Anterior cingulate cortex (tissue), 58 donors: ENCODE data around the gene FGF12.
A peak's percentile ranks its signal among the peaks of the same experiment; 100 is the strongest.
"Not testable (repeated sequence)": the region's sequence is repeated elsewhere in the genome, so short reads cannot be mapped to it uniquely, and the experiment has no call there.

Experiments
- DNase-seq, 58 donors: peaks; one replicate each; lab custom pipeline; 2025; lab: John Stamatoyannopoulos, UW

The FGF12 gene

DNA sequence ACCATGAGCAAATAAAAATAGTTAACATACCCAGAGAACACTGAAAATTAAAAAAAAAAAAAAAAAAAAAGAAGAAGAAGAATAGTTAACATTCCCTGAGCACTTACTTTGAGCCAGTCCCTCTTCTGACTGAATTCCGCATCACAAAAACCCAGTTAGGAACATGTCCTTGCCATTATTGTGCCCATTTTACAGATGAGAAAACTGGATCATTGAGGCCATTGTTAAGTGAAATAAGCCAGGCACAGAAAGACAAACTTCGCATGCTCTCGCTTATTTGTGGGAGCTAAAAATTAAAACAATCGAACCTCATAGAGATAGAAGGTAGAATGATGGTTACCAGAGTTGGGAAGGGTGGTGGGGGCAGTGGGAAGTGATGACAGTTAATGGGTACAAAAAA, 119.5 kb downstream of the FGF12 start:
- DNase-seq: no peak

DNA sequence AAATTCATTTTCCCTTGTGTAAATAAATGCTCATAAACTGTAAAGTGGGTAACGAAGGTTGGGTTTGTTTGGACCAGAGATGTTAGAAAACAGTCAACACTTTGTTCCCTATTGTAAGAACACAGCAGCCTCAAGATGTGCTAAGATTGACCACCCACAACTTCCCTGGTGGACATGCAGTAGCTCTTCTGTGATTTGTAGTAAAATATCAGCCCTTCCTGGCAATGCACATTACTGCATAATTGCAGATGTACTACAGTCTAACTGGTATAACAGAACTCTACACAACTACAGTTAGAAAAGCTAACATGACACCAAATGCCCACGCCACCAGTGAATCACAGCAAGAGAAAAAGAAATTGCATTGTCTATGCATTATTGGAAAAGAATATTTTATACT, 129.4 kb downstream of the FGF12 start:
- peak in 1 of 58 donors; percentile 1 for DNase-seq

DNA sequence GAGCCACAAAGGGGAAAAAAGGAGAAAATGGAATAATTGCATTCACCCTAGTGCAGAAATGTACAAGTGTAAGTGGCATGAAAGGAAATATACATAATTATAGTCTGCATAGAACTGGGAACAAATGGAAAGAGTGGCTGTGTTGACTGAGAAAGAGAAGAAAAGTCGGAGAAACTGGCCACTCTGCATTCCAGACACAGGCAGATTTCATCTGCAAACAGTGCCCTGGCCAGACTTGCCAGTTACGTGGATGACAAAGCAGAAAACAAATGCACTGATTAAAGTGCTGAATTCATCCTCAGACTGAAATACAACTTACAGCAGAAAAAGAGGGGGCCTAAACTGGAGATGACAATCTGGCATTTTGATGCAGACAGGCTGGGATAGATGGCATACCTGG, 129.8 kb downstream of the FGF12 start:
- DNase-seq: no peak

DNA sequence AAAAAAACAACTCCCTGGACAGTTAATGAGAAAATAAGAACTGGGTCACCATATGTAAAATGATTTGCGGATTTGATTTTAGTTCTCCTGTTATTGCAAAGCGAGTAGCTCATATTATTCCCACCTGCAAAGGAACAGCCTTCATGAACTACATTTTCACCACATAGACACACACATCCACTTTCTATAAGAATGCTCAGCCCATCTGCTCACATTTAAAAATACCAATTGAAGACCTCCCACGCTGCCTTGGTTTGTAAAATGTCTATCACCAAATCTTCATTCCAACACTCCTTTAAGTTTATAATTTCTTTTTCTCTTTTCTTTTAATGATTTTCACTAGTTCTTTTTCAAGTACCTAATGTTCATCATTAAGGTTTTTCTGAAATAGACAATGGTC, 148.6 kb downstream of the FGF12 start:
- peak in 1 of 58 donors; percentile 1 for DNase-seq

DNA sequence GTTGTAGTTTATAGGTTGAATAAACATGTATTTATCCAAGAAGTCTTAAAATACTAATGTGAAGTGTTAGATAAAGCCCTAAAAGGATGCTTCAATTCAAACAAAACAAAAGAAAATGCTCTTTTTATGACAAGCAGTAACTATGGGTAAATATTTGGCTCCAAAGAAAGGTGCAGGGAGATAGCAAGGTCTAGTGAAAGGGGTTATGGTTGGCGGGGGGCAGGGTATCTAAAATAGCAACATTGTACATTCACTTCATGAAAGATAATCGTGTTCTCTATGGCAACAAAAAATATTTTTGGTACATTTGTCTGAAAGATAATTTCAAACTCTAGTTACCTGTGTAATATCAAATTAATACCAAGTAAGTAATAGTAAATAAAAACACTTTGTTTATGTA, 149.5 kb downstream of the FGF12 start:
- DNase-seq: no peak

DNA sequence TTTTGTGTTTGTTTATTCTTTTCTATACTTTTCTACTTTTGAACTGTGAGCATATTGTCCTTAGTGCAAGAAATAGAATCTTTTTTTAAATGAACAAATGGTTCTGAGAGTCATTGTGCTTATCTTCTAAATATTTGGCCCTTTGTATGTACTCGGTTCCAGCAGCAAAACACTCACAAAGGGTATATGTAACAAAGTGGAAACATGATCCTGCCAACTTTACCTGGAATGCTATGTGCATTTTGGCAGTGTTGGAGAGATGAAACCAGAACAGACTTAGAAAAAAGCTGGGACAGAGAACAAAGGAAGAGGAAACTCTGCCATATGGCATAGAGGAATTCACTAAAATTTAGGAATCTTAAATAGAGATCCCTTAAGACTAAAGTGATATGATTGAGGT, 150.1 kb downstream of the FGF12 start:
- DNase-seq: no peak

DNA sequence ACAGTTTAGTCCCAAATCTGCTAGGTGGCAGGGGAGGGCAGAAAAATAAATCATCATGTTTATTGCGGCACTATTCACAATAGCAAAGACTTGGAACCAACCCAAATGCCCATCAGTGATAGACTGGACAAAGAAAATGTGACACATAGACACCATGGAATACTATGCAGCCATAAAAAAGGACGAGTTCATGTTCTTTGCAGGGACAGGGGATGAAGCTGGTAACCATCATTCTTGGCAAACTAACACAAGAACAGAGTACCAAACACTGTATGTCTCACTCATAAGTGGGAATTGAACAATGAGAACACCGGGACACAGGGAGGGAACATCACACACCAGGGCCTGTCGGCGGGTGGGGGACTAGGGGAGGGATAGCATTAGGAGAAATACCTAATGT, 150.6 kb downstream of the FGF12 start:
- not testable (repeated sequence) for DNase-seq

DNA sequence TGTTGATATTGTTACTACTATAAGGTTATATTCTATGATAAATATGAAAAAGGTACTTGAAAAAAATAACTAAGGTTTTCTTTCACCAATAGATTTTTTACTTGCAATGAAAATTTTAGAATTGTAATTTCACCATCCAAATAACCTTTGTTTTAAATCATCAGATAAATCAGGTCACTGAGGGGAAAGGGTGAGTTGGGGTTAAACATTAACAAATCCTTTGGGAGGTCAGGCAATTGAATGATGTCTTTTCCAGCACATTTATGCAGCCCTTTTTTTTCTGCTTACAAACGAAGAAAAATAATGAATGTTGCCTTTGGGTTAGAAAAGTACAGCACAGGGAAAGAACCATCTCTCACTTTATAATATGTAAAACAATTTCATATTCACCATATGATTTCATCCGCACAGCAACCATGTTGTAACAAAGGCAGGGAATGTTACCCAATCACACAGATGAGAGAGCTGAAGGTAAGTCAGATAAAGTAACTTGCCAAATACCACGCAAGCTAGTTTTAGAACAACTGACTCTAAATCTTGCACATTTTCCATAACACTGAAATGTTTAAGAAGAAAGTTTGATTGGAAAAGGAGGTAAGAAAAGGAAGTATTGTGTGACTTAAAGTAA, 151.3 kb downstream of the FGF12 start:
- DNase-seq: no peak

DNA sequence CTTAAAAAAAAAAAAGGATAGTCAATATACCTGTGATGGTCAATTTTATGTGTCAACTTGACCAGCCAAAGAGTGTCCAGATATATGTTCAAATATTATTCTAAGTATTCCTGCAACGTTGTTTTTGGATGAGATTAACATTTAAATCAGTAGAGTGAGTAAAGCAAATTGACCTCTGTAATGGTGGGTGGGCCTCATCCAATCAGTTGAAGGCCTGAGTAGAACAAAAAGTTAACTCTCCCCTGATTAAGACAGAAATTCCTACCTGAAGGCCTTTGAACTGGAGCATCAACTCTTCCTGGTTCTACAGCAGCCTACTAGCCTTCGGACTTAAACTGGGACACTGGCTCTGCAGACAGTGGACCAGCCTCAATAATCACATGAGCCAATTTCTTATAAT, 154.1 kb downstream of the FGF12 start:
- DNase-seq: no peak

DNA sequence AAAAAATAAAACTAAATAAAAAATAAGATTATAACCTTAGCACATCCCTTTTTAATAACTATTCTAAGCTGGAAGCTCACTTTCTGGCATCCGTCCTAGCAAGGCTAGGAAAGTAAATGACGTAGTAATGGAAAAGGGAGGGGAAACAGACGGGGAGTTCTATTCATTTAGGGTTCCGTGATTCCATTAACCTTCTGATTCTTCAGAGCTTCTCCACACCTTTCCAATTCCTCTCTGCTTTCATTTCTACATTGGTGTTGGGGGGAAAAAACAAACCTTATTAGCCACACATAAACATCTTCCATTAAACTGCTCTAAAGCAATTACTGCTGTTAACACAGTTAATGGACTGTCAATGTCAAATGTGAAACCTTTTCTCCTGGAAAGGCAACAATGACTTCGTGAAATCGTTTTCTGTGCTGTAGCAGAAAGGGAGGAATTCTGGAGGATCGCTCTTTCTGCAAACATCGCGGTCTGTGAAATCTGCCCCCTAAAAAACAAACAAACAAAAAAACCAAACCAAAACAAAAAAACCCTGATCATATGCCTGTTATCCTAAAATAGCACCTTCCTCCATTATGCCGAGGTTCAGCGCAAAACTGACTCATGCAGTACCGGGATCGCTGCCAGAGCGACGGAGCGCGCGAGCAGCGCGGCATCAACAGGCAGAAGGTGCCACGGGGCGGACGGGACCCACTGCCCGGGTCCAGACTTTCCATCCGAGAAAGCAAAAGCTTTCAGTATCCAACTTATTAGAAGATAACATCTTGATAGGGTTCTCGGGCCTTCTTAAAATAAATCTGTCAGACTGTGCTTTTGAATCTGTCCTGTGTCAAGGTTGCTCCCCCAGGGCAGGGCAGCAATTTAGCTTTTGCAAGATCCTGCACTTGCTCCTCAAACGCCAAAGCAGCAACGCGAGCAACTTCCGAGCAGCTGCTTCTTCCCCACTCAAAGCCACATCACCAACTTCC, 156.2 kb downstream of the FGF12 start:
- peak in 50 of 58 donors; percentile 1 to 75 (median 28) for DNase-seq

DNA sequence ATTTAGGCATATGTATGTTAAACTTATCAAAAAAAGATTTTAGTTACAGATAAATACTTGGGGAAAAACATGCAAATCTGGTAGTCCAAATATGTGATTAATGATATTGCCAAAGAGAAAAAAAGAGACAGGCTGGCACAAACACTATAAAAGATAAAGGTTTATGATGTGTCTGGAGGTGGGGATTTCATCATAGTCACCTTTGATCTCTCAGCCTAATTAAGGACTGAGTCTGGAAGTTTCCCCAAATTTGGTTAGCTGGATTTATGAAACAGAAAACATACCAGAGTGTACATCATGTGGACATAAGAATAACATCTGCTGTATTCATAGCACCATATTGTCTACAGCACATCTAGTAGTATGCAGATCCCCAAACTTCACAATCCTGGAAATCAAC, 157.0 kb downstream of the FGF12 start:
- no peak for DNase-seq

DNA sequence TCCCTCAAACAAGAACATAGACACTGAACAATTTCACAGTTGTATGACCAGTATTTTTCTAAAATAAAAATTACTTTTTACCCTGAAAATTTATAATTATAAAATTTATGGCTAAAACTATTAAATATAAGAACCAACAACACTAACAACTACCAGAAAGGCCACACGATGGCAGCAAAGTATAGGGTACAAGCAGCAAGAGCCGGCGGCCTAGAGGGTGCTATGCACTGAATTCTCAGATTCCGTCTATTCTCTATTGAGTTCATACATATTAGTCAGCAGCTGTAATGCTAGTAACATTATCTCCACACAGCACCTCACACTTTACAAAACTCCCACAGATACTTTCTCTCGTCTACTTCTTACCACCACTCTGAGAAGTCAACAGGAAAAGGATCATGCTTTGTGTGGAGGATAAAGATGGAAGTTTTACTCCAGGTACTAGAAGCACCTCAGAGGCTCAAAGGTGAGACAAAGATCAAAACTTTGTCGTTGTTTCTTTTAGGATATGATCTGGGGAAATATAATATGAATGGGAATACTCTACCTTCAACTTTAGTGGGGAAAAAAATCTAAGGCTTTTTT, 160.5 kb downstream of the FGF12 start:
- DNase-seq: peak in 55 of 58 donors; percentile 1 to 87 (median 51)

DNA sequence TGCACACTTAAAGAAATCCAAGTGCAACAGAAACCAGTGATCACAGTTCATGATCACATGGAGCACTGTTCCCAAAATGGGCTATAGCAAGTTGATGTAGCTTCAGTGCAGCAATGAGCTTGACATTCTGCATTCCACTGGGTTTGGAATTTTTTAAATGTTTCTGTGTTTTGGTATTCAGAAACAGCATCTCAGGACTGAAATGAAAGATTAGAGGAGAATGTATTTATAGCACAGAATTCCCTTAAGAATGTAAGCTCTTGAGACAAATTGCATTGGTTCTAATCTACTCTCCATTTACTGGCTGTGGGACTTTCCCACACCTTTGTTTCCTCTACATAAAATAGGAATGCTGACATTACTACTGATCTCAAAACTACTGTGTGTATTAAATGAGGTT, 162.7 kb downstream of the FGF12 start:
- DNase-seq: no peak

DNA sequence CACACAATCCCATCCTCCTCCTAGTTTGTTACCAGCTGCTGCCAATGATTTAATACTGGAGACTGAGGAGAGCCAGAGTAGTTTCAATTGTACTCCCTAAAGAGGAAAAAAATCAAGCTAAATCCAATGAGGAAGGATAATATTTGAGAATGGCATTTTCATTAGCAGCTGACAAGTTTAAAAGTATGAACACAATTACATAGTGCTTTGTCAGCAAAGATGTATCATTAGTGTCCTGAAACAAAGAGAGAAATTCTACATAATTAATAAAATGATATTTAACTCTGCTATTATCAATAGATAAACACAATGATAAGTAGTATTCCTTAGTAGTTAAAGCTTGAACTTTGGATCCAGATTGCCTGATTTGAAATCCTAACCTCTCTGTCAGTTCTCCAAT, 163.9 kb downstream of the FGF12 start:
- DNase-seq: no peak

DNA sequence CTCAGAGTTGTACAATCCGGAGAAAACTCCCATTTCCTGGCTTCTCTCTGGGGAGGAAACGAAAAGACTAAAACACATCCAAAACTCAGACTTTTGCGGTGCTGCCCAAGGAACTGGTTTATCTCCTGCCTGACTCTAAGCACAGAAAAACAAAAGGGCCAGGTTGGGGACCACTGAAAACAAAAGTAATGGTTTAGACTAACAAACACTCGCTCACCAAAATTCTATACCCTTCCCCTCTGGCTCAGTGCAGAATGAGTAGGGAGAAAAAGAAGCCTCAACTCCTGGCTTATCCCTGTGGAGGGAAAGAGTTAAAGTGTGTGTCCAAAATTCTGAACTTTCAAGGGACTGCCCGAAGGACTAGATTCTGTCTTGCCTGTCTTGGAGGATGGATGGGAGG, 173.6 kb downstream of the FGF12 start:
- DNase-seq: no peak

DNA sequence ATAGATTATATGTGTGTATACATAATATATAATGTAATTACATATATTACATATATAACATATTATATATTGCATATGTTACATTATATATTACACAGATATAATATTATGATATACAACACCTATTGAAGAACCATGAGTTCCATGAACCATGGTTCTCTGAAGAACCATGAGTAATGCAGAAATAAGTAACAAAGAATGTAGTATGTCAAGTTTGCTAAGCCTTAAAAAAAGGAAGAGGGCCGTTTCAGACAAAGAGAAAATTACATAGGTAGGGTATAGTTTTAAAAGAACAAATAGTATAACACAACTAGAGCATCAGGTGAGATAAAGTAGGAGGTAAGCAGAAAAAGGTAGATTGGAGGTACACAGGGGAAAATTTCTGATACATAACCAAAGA, 177.0 kb downstream of the FGF12 start:
- DNase-seq: no peak

DNA sequence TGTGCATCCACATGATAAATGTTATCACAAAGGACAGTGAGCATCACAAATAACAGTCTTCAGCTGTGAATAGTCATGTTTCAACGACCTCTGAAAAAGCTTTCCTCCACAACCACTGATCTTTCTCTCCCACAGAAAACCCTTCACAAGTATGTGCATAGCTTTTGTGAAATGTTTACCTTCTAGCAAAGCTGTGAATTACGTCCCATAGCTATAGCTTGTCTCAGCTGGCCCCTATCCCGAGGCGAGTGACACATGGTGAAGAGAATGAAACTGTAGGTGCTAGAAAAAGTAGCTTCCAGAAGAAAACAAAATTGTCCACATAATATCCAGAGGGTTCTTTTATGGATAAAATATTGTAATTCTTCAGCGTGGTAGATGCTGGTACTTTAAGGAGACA, 182.0 kb downstream of the FGF12 start:
- DNase-seq: no peak

DNA sequence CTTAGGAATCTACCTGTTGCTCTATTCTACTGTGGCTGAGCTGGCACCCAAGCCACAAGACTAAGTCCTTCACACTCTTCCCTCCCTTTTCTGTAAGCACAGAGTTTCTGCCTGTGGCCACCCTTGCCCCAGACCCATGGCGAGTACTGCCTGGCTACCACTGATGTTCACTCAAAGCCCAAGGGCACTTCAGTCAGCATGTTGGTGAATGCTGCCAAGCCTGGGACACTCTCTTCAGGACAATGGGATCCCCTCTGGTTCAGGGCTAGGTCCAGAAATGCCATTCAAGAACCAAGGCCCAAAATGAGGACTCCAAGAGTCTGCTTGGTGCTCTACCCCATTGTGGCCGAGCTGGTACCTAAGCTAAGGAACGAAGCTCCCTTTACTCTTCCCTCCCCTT, 184.2 kb downstream of the FGF12 start:
- DNase-seq: no peak

DNA sequence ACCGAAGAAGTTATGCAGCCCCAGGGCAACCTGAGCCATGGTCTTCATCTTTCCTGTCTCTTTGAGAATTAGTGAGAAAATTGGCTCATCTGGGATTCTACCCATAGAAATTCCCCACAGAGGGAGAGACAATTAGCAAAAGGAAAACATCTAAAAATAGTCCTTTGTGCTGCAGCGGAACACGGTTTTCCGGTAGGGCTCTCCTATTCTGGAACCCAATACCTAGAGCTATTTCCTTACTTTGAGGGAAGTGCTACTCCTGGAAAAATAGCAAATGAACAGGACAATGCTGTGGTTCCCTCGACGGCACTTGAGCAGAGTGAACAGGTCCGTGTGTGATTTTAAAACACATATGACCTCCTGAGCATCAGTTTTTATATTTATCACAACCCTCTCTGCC, 210.5 kb downstream of the FGF12 start:
- no peak for DNase-seq

DNA sequence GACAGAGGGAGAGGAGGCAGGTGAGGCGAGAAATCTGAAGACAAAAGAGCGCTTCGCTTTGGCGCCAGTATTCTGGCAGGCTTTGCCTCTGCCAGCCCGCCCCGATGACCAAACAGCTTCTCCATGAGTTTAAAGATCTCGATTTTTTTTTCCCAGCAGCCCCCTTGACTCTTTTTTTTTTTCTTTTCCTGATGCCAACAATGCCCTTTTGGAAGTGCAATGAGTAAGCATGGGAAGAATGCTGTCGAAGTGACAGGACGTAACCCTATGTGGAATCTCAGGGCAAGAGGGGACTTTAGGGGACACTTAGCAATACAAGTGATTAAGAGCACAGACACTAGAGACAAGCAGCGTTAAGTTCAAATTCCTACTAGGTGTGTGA, 211.7 kb downstream of the FGF12 start:
- DNase-seq: no peak
